Mesenchymal stem cell (in vitro differentiated cells and primary cell): ENCODE results near the gene CREM.

Source experiments
- DNase-seq: peaks from one replicate; pipeline ENCODE4 v3.0.0-alpha.2; 2013
- H2AFZ ChIP-seq: one replicate; pipeline ENCODE4 v1.6.1; 2013; ENCODE audit warnings: low read depth, mild to moderate bottlenecking, control low read depth, inconsistent platforms, low read length, moderate library complexity
- H2AK5ac ChIP-seq: 2 replicates; pipeline ENCODE4 v1.6.1; 2013; ENCODE audit warnings: low read length, moderate library complexity, mild to moderate bottlenecking, inconsistent platforms; ENCODE audit not compliant: severe bottlenecking
- H2BK120ac ChIP-seq: one replicate; pipeline ENCODE4 v1.6.1; 2013; ENCODE audit warnings: low read depth, mild to moderate bottlenecking, inconsistent platforms, low read length, moderate library complexity
- H2BK12ac ChIP-seq, 2 experiments: one replicate each; pipeline ENCODE4 v1.6.1; 2013; ENCODE audit warnings: inconsistent platforms in 2 of 2, low read length in 2 of 2, mild to moderate bottlenecking in 2 of 2, moderate library complexity in 2 of 2, control low read depth in 1 of 2
- H2BK15ac ChIP-seq: one replicate; pipeline ENCODE4 v1.6.1; 2013; ENCODE audit warnings: mild to moderate bottlenecking, low read depth, inconsistent platforms; ENCODE audit not compliant: poor library complexity, severe bottlenecking
- H2BK5ac ChIP-seq: 2 replicates; pipeline ENCODE4 v1.6.1; 2013; ENCODE audit warnings: low read depth, mild to moderate bottlenecking, low read length, control low read depth, inconsistent platforms; ENCODE audit not compliant: poor library complexity, severe bottlenecking
- H3K14ac ChIP-seq, 2 experiments: one replicate each; pipeline ENCODE4 v1.6.1; 2013; ENCODE audit warnings: inconsistent platforms in 2 of 2, low read length in 2 of 2, control low read depth in 1 of 2, mild to moderate bottlenecking in 1 of 2, moderate library complexity in 1 of 2
- H3K18ac ChIP-seq, 2 experiments: one replicate each; pipeline ENCODE4 v1.6.1; 2013; ENCODE audit warnings: inconsistent platforms in 2 of 2, low read length in 2 of 2, control low read depth in 1 of 2, low read depth in 1 of 2, mild to moderate bottlenecking in 1 of 2
- H3K23ac ChIP-seq, 2 experiments: one replicate each; pipeline ENCODE4 v1.6.1; 2013; ENCODE audit warnings: inconsistent platforms in 2 of 2, low read length in 2 of 2, mild to moderate bottlenecking in 2 of 2, moderate library complexity in 2 of 2, control low read depth in 1 of 2
- H3K27ac ChIP-seq: 2 replicates; pipeline ENCODE4 v1.5.1; 2013; ENCODE audit warnings: mild to moderate bottlenecking, moderate library complexity, low read length, control low read depth, inconsistent platforms; ENCODE audit not compliant: poor library complexity, severe bottlenecking
- H3K27me3 ChIP-seq, 2 experiments: 2 replicates each; pipeline versions ENCODE4 v1.6.1 to v1.7.0; 2013; ENCODE audit warnings: low read length in 2 of 2, mild to moderate bottlenecking in 2 of 2, moderate library complexity in 2 of 2, control low read depth in 1 of 2, inconsistent platforms in 1 of 2; ENCODE audit not compliant: control insufficient read depth in 1 of 2, insufficient read depth in 1 of 2
- H3K36me3 ChIP-seq, 2 experiments: 2 replicates each; pipeline versions ENCODE4 v1.6.1 to v1.7.0; 2013; ENCODE audit warnings: low read length in 2 of 2, control low read depth in 1 of 2, inconsistent platforms in 1 of 2, low read depth in 1 of 2, mild to moderate bottlenecking in 1 of 2; ENCODE audit not compliant: insufficient read depth in 2 of 2, control insufficient read depth in 1 of 2
- H3K4ac ChIP-seq, 2 experiments: one replicate each; pipeline ENCODE4 v1.6.1; 2013; ENCODE audit warnings: inconsistent platforms in 2 of 2, low read length in 2 of 2, mild to moderate bottlenecking in 2 of 2, moderate library complexity in 2 of 2, control low read depth in 1 of 2, low read depth in 1 of 2
- H3K4me1 ChIP-seq: 2 replicates; pipeline ENCODE4 v1.6.1; 2013; ENCODE audit warnings: low read depth, low read length, control low read depth; ENCODE audit not compliant: control insufficient read depth, insufficient read depth
- H3K4me2 ChIP-seq: 2 replicates; pipeline ENCODE4 v1.6.1; 2013; ENCODE audit warnings: low read length, mild to moderate bottlenecking, inconsistent platforms; ENCODE audit not compliant: poor library complexity, severe bottlenecking
- H3K4me3 ChIP-seq, 2 experiments: 2 replicates each; pipeline versions ENCODE4 v1.5.1 to v1.7.0; 2013; ENCODE audit warnings: low read length in 2 of 2, mild to moderate bottlenecking in 2 of 2, control low read depth in 1 of 2, low read depth in 1 of 2; ENCODE audit not compliant: insufficient read depth in 1 of 2
- H3K79me1 ChIP-seq: replicated peaks from 2 replicates; pipeline ENCODE4 v1.6.1; 2013; ENCODE audit warnings: mild to moderate bottlenecking, control low read depth, low read length, inconsistent platforms; ENCODE audit not compliant: poor library complexity, severe bottlenecking
- H3K9ac ChIP-seq: 2 replicates; pipeline ENCODE4 v1.7.0; 2013; ENCODE audit warnings: mild to moderate bottlenecking, low read length, moderate library complexity
- H3K9me3 ChIP-seq: 2 replicates; pipeline ENCODE4 v1.7.0; 2013; ENCODE audit warnings: mild to moderate bottlenecking, low read length; ENCODE audit not compliant: control insufficient read depth
- H4K8ac ChIP-seq: one replicate; pipeline ENCODE4 v1.6.1; 2013; ENCODE audit warnings: inconsistent platforms, mild to moderate bottlenecking, low read length, moderate library complexity
- H4K91ac ChIP-seq: one replicate; pipeline ENCODE4 v1.6.1; 2013; ENCODE audit warnings: mild to moderate bottlenecking, low read length, inconsistent platforms
- WGBS: methylation state at CpG from one replicate; pipeline ENCODE4 v1.1.7; 2013; ENCODE audit warnings: mixed read lengths; 5-methylcytosine and 5-hydroxymethylcytosine counted together

CREM gene

DNA sequence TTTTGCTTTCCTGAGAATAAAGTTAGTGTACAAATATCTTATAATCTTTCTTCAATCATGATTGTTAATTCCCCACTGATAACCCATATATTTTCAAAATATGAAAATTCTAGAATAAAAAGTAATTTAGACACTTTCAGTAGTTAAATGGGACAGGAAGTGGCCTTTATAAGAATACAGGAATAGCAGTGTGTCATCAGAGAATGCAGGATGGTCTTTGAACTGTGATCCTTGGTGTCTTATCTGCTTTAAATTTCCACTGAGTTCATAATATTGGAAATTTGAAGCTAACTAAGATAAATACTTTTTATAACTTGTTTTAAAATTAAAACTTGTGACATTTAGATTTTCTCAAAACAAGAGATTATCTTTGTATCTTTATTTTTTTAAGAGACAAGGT is 75.4 kb downstream of the CREM start:
- DNase-seq, result no peak
- Histone ChIP-seq H3K9ac (no peak overlapping the region), H4K8ac (no peak overlapping the region), H2BK15ac (no peak overlapping the region), H3K4ac (no peak overlapping the region), H3K27me3 (no peaks in the 10 kb centered on the region), H2BK12ac (no peak overlapping the region), H3K4me3 (no peak overlapping the region), H3K4me1 (no peaks in the 10 kb centered on the region), H3K9me3 (no peaks in the 10 kb centered on the region), H3K27ac (no peak overlapping the region), H3K18ac (no peak overlapping the region), H2BK5ac (no peak overlapping the region), H3K79me1 (peaks cover 14% of the 10 kb centered on the region), H2AK5ac (no peak overlapping the region), H4K91ac (no peak overlapping the region), H2BK120ac (no peak overlapping the region), H2AFZ (no peak overlapping the region), H3K4me2 (no peak overlapping the region), H3K23ac (no peak overlapping the region), H3K14ac (no peak overlapping the region), H3K36me3 (no peaks in the 10 kb centered on the region)

DNA sequence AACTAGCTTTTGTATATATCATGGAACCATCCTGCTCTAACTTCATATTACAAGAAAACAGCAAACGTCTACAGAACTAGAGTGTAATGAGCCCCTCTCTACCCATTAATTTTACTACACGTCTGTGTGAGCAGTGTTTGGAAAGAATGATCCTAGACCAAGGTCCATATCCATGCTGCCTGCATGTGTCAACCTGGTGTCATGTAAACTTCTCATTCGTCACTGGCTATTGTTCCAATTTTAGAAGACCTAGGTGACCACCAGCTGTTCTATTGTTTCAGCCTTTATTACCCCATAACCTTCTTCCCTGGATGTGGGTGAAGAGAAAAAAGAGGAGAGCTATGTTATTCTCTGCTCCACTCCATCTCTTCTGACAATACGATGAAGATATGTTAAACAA is 77.1 kb downstream of the CREM start:
- Histone ChIP-seq H4K91ac (no peak overlapping the region), H2BK5ac (no peak overlapping the region), H2BK120ac (no peak overlapping the region), H3K18ac (no peak overlapping the region), H3K79me1 (peaks cover 13% of the 10 kb centered on the region), H2BK15ac (no peak overlapping the region), H2BK12ac (no peak overlapping the region), H3K27me3 (no peaks in the 10 kb centered on the region), H2AK5ac (no peak overlapping the region), H3K9me3 (no peaks in the 10 kb centered on the region), H3K14ac (no peak overlapping the region), H3K23ac (no peak overlapping the region), H3K27ac (no peak overlapping the region), H3K9ac (no peak overlapping the region), H2AFZ (no peak overlapping the region), H3K4me2 (no peak overlapping the region), H3K4me3 (no peak overlapping the region), H3K4ac (no peak overlapping the region), H3K36me3 (peaks cover 0 to 2% of the 10 kb centered on the region in 2 experiments), H3K4me1 (peaks cover 1% of the 10 kb centered on the region), H4K8ac (no peak overlapping the region)
- DNase-seq, result no peak
- 72% methylated on average over 2 of the region's 4 CpGs for WGBS

DNA sequence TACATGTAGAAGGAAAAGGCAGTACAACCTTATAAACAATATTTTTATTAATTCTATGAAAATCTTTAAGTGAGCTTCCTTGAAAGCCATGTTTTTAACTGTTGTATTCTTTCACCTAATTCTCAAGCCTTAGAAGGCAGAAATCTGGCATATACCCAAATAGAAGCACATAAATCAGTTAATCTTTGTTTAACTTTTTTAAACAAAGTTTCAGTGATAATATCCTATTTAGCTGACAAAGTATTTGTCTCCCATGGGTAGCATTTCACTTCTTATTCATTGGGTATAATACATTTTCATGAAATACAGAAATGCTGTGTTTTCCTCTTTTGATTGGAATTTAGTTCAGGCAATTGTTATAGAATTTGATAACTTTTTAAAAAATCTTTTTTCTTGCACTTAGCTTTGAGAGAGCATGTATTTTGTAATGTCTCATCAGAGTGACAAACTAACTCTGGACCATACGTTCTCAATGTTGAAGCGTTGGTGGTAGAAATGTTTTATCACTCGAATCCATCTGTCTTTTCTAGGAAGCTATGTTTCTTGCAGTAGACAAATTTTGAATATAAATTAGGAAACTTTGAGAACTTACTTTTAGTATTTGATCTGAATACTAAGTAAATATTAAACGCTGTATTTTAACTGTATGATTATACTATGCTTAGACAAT is 78.1 kb downstream of the CREM start:
- Histone ChIP-seq H3K4me2 (no peak overlapping the region), H2BK120ac (no peak overlapping the region), H2BK5ac (no peak overlapping the region), H3K18ac (no peak overlapping the region), H3K4me1 (peaks cover 1% of the 10 kb centered on the region), H3K9ac (no peak overlapping the region), H3K23ac (no peak overlapping the region), H2BK12ac (no peak overlapping the region), H3K36me3 (peaks cover 0 to 7% of the 10 kb centered on the region in 2 experiments), H3K27ac (no peak overlapping the region), H3K27me3 (no peaks in the 10 kb centered on the region), H3K14ac (no peak overlapping the region), H3K9me3 (no peaks in the 10 kb centered on the region), H3K4ac (no peak overlapping the region), H4K91ac (no peak overlapping the region), H3K79me1 (peaks cover 11% of the 10 kb centered on the region), H3K4me3 (no peak overlapping the region), H4K8ac (no peak overlapping the region), H2AFZ (no peak overlapping the region), H2AK5ac (no peak overlapping the region), H2BK15ac (no peak overlapping the region)
- 93% methylated on average over 2 of the region's 4 CpGs for WGBS
- no peak for DNase-seq

DNA sequence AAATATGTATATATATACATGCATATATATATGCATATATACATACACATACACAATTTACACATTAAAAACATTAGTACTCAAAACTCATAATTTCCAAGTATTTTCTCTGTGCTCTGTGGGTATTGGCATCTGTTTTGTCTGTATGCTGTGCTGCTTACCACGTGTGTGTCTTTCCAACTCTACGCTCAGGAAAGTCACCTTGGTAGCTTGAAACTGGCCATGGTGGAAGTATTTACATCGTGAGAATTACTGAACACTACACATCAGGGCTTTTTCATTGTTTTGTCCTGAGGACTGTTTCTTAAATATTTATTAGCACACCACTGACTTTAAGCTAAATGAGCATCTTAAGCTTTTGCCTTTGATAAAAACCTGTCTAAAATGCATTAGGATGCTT is 79.6 kb downstream of the CREM start:
- H2BK15ac ChIP-seq, result no peak overlapping the region
- H3K27ac ChIP-seq, result no peak overlapping the region
- no peak overlapping the region for H2AFZ ChIP-seq
- H4K91ac ChIP-seq, result no peak overlapping the region
- peaks cover 1% of the 10 kb centered on the region for H3K4me1 ChIP-seq
- no peak overlapping the region for H3K14ac ChIP-seq
- H3K4me3 ChIP-seq, result no peak overlapping the region
- no peak overlapping the region for H2AK5ac ChIP-seq
- WGBS, result 95% methylated on average over 2 of the region's 3 CpGs
- no peak overlapping the region for H2BK120ac ChIP-seq
- no peak for DNase-seq
- no peaks in the 10 kb centered on the region for H3K27me3 ChIP-seq
- H2BK5ac ChIP-seq, result no peak overlapping the region
- H3K79me1 ChIP-seq, result peaks cover 7% of the 10 kb centered on the region
- H4K8ac ChIP-seq, result no peak overlapping the region
- H3K9ac ChIP-seq, result no peak overlapping the region
- H3K4me2 ChIP-seq, result no peak overlapping the region
- peaks cover 0 to 7% of the 10 kb centered on the region in 2 experiments for H3K36me3 ChIP-seq
- H3K4ac ChIP-seq, result no peak overlapping the region
- H2BK12ac ChIP-seq, result no peak overlapping the region
- H3K18ac ChIP-seq, result no peak overlapping the region
- no peak overlapping the region for H3K23ac ChIP-seq
- no peaks in the 10 kb centered on the region for H3K9me3 ChIP-seq
